ENCODE results near the gene BSDC1.
A peak's percentile ranks its signal among the peaks of the same experiment; 100 is the strongest.

The BSDC1 gene

DNA sequence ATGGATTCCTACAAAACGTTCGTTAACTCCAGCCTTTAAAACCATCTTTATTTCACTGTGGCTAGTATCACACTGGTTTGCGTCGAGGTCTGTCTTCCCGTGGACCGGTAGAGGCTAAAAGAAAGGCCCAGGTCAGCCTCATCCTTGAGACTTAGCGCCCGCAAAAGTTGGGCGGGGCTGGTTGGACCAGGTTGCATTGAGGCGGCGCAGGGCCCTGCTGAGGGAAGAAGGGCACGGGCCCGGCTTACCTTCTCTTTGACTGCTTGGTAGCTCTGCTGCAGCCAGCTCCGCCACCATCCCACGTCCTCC lies 455 bp downstream of the BSDC1 start:
- peak overlapping the region; percentile 54 for H2AFZ ChIP-seq (ENCODE audit: low read length, unreplicated experiment)
- H3K4me1 ChIP-seq (ENCODE audit: control insufficient read depth, insufficient read depth, low read length, unreplicated experiment): peaks cover 12% of the 10 kb centered on the region

DNA sequence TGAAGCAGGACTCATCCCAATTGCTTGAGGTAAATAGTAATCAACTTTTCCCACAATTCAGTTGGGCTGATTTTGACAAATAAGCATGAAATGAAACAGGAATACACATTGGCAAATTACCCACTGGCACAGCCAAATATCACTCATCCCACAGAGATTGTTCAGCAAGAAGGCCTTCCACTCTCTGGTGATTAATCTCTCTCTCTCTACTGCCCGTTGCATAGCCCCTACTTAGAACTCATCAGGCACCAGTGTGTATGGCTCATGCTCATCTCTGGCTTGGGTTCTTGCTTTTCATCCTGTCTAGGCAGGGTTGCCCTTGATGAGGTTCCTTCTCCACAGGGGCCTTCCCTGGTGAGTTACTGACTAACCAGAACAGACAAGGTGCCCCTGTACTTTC lies 1.1 kb downstream of the BSDC1 start:
- Histone ChIP-seq H3K79me2 (ENCODE audit: control insufficient read depth, insufficient read depth, low read length, unreplicated experiment) (peaks cover 30% of the 10 kb centered on the region), H2AFZ (ENCODE audit: low read length, unreplicated experiment) (no peak overlapping the region), H3K4me1 (ENCODE audit: control insufficient read depth, insufficient read depth, low read length, unreplicated experiment) (peaks cover 12% of the 10 kb centered on the region), H3K27ac (ENCODE audit: low read depth, low read length) (peak overlapping the region; percentile 72; the same call in 1 of the 2 replicates), H3K36me3 (ENCODE audit: insufficient read depth, low read length) (peaks cover 12% of the 10 kb centered on the region; the same call in 1 of the 2 replicates), H3K4me3 (ENCODE audit: low read depth, low read length) (peak overlapping the region; percentile 90), H3K27me3 (ENCODE audit: insufficient read depth, low read length) (no peaks in the 10 kb centered on the region)

More for the DNA sequence above, 455 bp downstream of the BSDC1 start:
- Histone ChIP-seq H3K27ac (ENCODE audit: low read depth, low read length) (peak overlapping the region; percentile 72), H3K4me3 (ENCODE audit: low read depth, low read length) (peak overlapping the region; percentile 90), H3K79me2 (ENCODE audit: control insufficient read depth, insufficient read depth, low read length, unreplicated experiment) (peaks cover 30% of the 10 kb centered on the region), H3K27me3 (ENCODE audit: insufficient read depth, low read length) (no peaks in the 10 kb centered on the region), H3K36me3 (ENCODE audit: insufficient read depth, low read length) (peaks cover 12% of the 10 kb centered on the region; the same call in 1 of the 2 replicates)

DNA sequence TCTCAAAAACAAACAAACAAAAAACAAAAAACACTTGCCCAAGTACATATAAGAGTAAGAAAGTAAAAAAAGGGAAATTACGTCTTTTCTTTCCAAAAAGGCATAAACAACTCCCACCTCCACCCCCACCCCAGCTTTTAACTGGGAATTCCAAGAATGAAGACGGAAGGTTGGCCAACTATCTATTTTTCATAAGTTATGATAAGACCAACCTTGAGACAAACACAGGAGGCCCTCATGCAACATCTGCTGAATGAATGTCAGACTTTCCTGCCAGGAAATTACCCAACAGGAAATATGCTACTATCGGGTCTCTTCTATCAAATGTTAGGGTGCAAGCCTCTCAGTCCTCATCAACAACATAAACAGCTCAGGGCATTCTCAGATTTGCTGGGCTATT lies 1.9 kb downstream of the BSDC1 start:
- peaks cover 12% of the 10 kb centered on the region for H3K4me1 ChIP-seq (ENCODE audit: control insufficient read depth, insufficient read depth, low read length, unreplicated experiment)
- H3K36me3 ChIP-seq (ENCODE audit: insufficient read depth, low read length): peaks cover 17% of the 10 kb centered on the region; the same call in 1 of the 2 replicates
- peaks cover 30% of the 10 kb centered on the region for H3K79me2 ChIP-seq (ENCODE audit: control insufficient read depth, insufficient read depth, low read length, unreplicated experiment)

DNA sequence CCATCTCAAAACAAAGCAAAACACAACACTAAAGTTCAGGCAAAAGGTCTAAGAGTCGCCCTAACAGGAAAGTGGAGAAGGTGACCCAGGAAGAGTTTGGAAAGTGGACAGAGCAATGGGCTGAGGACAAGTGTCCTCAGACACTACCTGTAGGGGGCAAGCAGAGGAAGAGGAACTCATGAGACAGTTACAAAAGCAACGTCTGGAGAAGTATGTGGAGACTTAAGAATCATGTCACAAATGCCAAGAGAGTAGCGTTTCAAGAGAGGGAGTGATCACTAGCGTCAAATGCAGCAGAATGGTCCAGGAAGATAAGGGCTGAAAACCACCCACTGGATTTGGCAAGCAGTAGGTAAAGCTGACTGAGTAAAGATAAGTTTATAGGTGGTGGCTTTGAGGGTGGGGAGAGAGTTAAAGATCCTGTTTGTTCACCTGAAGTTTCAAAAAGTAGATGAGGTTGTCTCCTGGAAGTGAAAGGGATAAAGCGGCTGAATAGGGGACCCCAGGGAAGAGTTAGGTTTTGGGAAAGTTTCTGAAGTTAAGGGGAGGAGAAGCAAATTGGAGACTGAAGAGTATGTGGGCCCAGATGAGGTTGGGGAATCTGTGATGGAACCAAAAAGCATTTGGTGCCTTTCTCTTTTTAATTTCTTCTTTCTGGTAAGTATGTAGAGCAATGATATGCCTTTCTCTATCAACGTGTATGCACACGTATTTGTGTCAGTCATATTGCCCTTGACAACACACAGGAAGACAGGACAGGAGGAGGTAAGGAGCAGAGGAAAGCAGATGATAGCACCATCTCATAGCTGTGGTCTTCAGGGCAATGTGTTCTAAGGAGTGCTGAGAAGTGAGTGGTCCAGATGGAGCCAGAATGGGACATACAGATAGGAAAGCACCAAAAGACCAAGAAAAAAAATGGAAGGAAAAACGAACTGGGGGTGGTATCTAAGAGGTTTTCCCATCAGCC lies 3.1 kb downstream of the BSDC1 start:
- Histone ChIP-seq H3K27ac (ENCODE audit: low read depth, low read length) (no peak overlapping the region), H3K27me3 (ENCODE audit: insufficient read depth, low read length) (no peaks in the 10 kb centered on the region), H3K4me3 (ENCODE audit: low read depth, low read length) (no peak overlapping the region), H3K36me3 (ENCODE audit: insufficient read depth, low read length) (peaks cover 21% of the 10 kb centered on the region), H3K79me2 (ENCODE audit: control insufficient read depth, insufficient read depth, low read length, unreplicated experiment) (peaks cover 30% of the 10 kb centered on the region), H3K4me1 (ENCODE audit: control insufficient read depth, insufficient read depth, low read length, unreplicated experiment) (peaks cover 12% of the 10 kb centered on the region), H2AFZ (ENCODE audit: low read length, unreplicated experiment) (no peak overlapping the region)

More for the DNA sequence above, 1.9 kb downstream of the BSDC1 start:
- Histone ChIP-seq H3K27me3 (ENCODE audit: insufficient read depth, low read length) (no peaks in the 10 kb centered on the region), H2AFZ (ENCODE audit: low read length, unreplicated experiment) (no peak overlapping the region), H3K27ac (ENCODE audit: low read depth, low read length) (no peak overlapping the region), H3K4me3 (ENCODE audit: low read depth, low read length) (no peak overlapping the region; the same call in 1 of the 2 replicates)

DNA sequence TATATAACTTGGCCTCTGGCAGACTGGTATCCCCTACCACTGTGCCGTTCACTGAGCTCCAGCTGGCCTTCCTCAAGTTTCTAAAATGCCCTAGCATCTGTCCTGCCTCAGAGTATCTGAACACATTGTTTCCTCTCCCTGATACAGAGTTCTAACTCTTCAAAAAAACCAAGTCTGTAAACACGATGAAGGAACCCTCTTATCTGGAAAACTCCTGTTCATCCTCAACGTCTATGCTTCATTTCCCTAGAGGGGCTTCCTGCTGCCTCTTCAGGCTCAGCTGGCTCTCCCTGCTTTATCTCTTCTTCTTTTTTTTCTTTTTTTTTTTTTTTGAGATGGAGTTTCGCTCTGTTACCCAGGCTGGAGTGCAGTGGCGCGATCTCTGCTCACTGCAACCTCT lies 5.6 kb downstream of the BSDC1 start:
- Histone ChIP-seq H3K27me3 (ENCODE audit: insufficient read depth, low read length) (no peaks in the 10 kb centered on the region), H3K27ac (ENCODE audit: low read depth, low read length) (no peak overlapping the region), H3K4me3 (ENCODE audit: low read depth, low read length) (no peak overlapping the region), H3K36me3 (ENCODE audit: insufficient read depth, low read length) (peaks cover 34% of the 10 kb centered on the region), H2AFZ (ENCODE audit: low read length, unreplicated experiment) (no peak overlapping the region), H3K79me2 (ENCODE audit: control insufficient read depth, insufficient read depth, low read length, unreplicated experiment) (peaks cover 24% of the 10 kb centered on the region), H3K4me1 (ENCODE audit: control insufficient read depth, insufficient read depth, low read length, unreplicated experiment) (peaks cover 8% of the 10 kb centered on the region)

DNA sequence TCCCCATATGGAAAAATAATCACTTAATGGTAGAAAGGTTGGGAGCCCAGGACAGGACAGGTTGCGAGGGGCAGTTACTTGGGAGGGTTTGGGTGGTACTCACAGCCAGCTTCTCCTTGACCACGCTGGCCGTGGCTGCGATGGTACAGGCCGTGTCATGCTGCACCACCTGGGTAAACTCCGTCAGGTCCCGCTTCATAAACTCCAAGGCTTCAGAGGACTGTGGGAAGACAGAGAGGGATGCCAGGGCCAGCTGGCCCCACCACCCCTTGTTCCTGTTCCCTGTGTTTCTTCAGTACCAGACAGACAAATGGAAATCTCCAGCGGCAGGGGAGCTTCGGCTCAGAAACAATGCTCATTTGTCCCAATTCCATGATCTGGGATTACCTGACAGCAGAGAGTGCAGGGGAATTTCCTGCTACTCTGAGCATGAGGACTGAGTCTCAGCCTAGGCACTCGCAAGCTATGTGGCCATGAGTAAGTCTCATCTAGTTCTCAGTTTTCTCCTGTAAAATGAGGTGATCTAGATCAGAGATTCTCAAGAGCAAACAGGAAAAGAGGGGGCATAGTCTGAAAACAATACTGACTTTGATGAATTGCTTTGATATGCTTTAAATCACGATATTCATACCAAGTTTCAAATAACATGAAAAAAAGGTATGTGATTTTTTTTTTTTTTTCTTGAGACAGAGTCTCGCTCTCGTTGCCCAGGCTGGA lies 7.4 kb downstream of the BSDC1 start:
- no peak overlapping the region for H3K4me3 ChIP-seq (ENCODE audit: low read depth, low read length)
- no peaks in the 10 kb centered on the region for H3K4me1 ChIP-seq (ENCODE audit: control insufficient read depth, insufficient read depth, low read length, unreplicated experiment)

DNA sequence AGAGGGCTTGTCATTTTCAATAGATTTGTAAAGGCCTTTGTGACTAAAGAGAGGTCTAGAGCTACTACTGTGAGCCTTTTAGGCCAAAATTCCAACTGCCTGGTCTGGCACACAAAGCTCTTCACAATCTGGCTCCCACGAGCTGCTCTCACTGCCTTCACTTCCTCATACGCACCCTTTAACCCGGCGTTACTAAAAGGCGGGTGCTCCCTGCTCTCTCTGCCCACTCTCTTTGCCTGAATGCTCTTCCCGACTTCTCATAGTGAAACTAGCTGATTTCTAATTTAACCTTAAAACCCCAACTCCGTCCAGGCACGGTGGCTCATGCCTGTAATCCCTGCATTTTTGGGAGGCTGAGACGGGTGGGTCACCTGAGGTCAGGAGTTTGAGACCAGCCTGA lies 14.2 kb downstream of the BSDC1 start:
- peaks cover 25% of the 10 kb centered on the region for H3K36me3 ChIP-seq (ENCODE audit: insufficient read depth, low read length)
- no peak overlapping the region for H3K4me3 ChIP-seq (ENCODE audit: low read depth, low read length)
- H3K4me1 ChIP-seq (ENCODE audit: control insufficient read depth, insufficient read depth, low read length, unreplicated experiment): no peaks in the 10 kb centered on the region
- no peak overlapping the region for H3K27ac ChIP-seq (ENCODE audit: low read depth, low read length)
- H3K27me3 ChIP-seq (ENCODE audit: insufficient read depth, low read length): no peaks in the 10 kb centered on the region
- H3K79me2 ChIP-seq (ENCODE audit: control insufficient read depth, insufficient read depth, low read length, unreplicated experiment): no peaks in the 10 kb centered on the region
- no peak overlapping the region for H2AFZ ChIP-seq (ENCODE audit: low read length, unreplicated experiment)

More for the DNA sequence above, 7.4 kb downstream of the BSDC1 start:
- Histone ChIP-seq H3K27me3 (ENCODE audit: insufficient read depth, low read length) (no peaks in the 10 kb centered on the region), H2AFZ (ENCODE audit: low read length, unreplicated experiment) (no peak overlapping the region), H3K27ac (ENCODE audit: low read depth, low read length) (no peak overlapping the region), H3K79me2 (ENCODE audit: control insufficient read depth, insufficient read depth, low read length, unreplicated experiment) (peaks cover 10% of the 10 kb centered on the region), H3K36me3 (ENCODE audit: insufficient read depth, low read length) (peaks cover 34% of the 10 kb centered on the region)

DNA sequence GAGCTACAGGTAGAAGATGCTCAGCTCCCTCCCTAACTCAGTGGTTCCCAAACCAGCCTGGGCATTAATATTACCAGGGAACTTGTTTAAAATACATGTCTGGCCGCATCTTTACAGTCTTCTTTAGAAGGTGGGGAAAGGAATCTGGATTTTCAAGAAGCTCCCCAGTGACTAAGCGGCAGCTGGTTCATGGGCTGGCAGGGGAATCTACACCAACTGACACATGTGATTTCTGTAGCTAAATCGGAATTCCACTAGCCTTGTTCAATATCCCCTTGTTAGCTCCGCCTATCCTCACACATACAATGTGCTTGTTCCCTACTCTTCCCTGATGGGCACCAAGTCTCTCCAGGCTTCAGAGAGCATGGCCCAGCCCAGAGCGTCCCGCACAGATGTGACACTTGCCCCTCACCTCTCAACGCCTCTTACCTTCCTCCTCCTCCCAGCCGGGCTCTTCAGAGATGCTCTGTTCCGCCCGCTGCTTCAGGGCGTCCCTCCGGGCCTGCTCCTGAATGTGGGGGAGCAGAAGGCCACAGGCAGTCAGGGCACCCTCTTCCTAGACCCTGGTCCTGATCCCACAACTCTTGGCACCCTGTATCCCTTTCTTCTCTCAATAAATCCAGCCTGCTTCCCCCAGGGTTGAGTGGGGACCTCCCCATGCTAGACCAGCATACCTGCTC lies 16.6 kb downstream of the BSDC1 start:
- Histone ChIP-seq H3K27me3 (ENCODE audit: insufficient read depth, low read length) (no peaks in the 10 kb centered on the region), H3K4me1 (ENCODE audit: control insufficient read depth, insufficient read depth, low read length, unreplicated experiment) (no peaks in the 10 kb centered on the region), H3K27ac (ENCODE audit: low read depth, low read length) (no peak overlapping the region), H2AFZ (ENCODE audit: low read length, unreplicated experiment) (no peak overlapping the region), H3K4me3 (ENCODE audit: low read depth, low read length) (no peak overlapping the region), H3K36me3 (ENCODE audit: insufficient read depth, low read length) (peaks cover 14% of the 10 kb centered on the region), H3K79me2 (ENCODE audit: control insufficient read depth, insufficient read depth, low read length, unreplicated experiment) (no peaks in the 10 kb centered on the region)

DNA sequence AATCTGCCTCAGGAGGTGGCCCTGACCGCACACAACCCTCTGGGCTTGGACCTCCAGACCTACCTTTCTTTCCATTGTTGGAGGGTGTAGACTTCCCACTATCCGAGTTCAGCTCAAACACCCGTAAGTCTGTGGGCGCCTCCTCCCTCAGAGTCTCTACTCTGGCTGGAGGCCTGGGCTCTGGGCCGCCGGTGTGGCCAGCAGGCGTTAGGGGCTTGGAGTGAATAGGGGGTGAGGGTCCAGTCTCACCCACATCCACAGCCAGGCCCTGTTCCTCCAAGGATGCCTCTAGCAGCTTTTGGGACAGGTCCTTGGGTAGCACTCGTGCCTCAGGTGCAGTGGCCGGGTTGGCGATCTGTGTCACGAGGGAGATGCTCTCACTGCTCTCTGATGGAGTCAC lies 18.0 kb downstream of the BSDC1 start:
- Histone ChIP-seq H3K36me3 (ENCODE audit: insufficient read depth, low read length) (peaks cover 9% of the 10 kb centered on the region), H3K27ac (ENCODE audit: low read depth, low read length) (no peak overlapping the region), H3K79me2 (ENCODE audit: control insufficient read depth, insufficient read depth, low read length, unreplicated experiment) (no peaks in the 10 kb centered on the region), H2AFZ (ENCODE audit: low read length, unreplicated experiment) (no peak overlapping the region), H3K4me1 (ENCODE audit: control insufficient read depth, insufficient read depth, low read length, unreplicated experiment) (no peaks in the 10 kb centered on the region), H3K4me3 (ENCODE audit: low read depth, low read length) (no peak overlapping the region), H3K27me3 (ENCODE audit: insufficient read depth, low read length) (no peaks in the 10 kb centered on the region)

DNA sequence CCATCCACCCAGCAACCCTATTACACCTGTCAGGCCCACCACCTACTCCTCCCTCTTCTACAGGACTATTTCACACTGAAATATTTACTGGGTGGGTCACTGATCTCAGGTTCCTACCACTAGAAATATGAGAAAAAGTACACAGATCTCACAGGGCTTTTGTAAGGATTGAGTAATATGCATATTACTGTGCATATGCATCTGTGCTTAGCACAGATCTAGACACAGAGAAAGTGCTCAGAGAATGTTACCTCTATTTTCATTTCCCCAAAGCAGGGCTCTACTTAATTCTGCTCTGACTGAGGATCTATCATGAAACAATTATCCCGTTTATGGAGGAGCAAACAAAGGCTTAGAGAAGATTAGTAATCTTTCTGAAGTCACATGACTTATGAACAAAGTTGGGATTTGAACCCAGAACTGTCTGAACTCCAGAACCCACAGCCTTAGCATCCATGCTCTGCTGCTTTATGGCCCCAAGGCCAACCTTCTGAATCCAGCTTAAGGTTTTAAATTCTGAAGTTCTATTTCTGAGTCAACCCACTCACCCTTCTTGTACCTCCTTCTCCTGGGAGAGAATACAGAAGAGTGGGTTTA lies 20.1 kb downstream of the BSDC1 start:
- Histone ChIP-seq H2AFZ (ENCODE audit: low read length, unreplicated experiment) (no peak overlapping the region), H3K27me3 (ENCODE audit: insufficient read depth, low read length) (no peaks in the 10 kb centered on the region), H3K79me2 (ENCODE audit: control insufficient read depth, insufficient read depth, low read length, unreplicated experiment) (no peaks in the 10 kb centered on the region), H3K4me1 (ENCODE audit: control insufficient read depth, insufficient read depth, low read length, unreplicated experiment) (no peaks in the 10 kb centered on the region), H3K4me3 (ENCODE audit: low read depth, low read length) (no peak overlapping the region), H3K27ac (ENCODE audit: low read depth, low read length) (no peak overlapping the region), H3K36me3 (ENCODE audit: insufficient read depth, low read length) (peaks cover 6% of the 10 kb centered on the region)

Measured in ACC112 (cell line).